K562 (cell line): Measurements from ENCODE around the gene LRRC47. TPM values are rescaled to one million over a fixed set of nuclear protein-coding genes. Genes with fewer than 3 reads are reported as not detected.

ENCODE experiments used
- ATAC-seq: fragments of 200-7000 bp; cut with Tn5 transposase; 3 replicates; pipeline ENCODE4 v1.9.1; 2020; ENCODE audit warnings: moderate library complexity
- BruUV-seq: library from RNA; stranded (reverse); fragments of 400-500 nt; replicated peaks from 2 replicates; lab custom pipeline; 2021; lab: Mats Ljungman, UMichigan
- CTCF ChIA-PET: fragments of 300-600 bp; formaldehyde crosslinking; extraction: SDS; loops from one replicate; lab custom pipeline; 2021; ENCODE audit warnings: low intra/inter-chr PET ratio; lab: Yijun Ruan, JAX
- POLR2A ChIA-PET: fragments of 300-600, 350-650 bp; sonication (Branson Sonifier 250); formaldehyde crosslinking; extraction: SDS; loops from one replicate; lab custom pipeline; 2021; ENCODE audit warnings: antibody characterized with exemption, inconsistent platforms; lab: Yijun Ruan, JAX
- DNase-seq, 4 experiments: peaks; one replicate each; pipeline versions ENCODE4 v3.0.0 to v3.0.0-alpha.2; 2011 to 2018; ENCODE audit warnings: low spot score in 3 of 4, mixed read lengths in 3 of 4; ENCODE audit errors: extremely low read depth in 1 of 4
- FAIRE-seq: peaks from 2 replicates; lab custom pipeline; 2011; peaks lifted over from hg19 to GRCh38; lab: Jason Lieb, UNC
- H2AFZ ChIP-seq: 2 replicates; pipeline ENCODE4 v1.6.0; 2011; ENCODE audit warnings: low read depth, low read length, control low read depth, inconsistent platforms
- H3K27ac ChIP-seq: fragments of 200-600 bp; 3 replicates; pipeline ENCODE4 v1.8.0; 2011; ENCODE audit warnings: low read depth, mild to moderate bottlenecking, control low read depth, inconsistent platforms, low read length, moderate library complexity, mixed read lengths; ENCODE audit errors: extremely low read depth
- H3K27me3 ChIP-seq, 2 experiments: fragments of 300-600 bp in 1 of 2; 2 replicates in 1 of 2; 3 replicates in 1 of 2; pipeline versions ENCODE4 v1.6.0 to v1.8.0; 2011; ENCODE audit warnings: inconsistent platforms in 2 of 2, low read length in 2 of 2, mild to moderate bottlenecking in 1 of 2, mixed read lengths in 1 of 2, moderate library complexity in 1 of 2; ENCODE audit not compliant: control insufficient read depth in 2 of 2, insufficient read depth in 2 of 2
- H3K36me3 ChIP-seq: fragments of 300-600 bp; 3 replicates; pipeline ENCODE4 v1.8.0; 2011; ENCODE audit warnings: mild to moderate bottlenecking, low read length, inconsistent platforms; ENCODE audit not compliant: control insufficient read depth, insufficient read depth
- H3K4me1 ChIP-seq, 2 experiments: fragments of 200-600 bp in 1 of 2; replicated peaks in 1 of 2; 2 replicates in 1 of 2; 3 replicates in 1 of 2; pipeline versions ENCODE4 v1.5.1 to v1.8.0; 2011; ENCODE audit warnings: inconsistent platforms in 2 of 2, low read length in 2 of 2, mild to moderate bottlenecking in 1 of 2, mixed read lengths in 1 of 2, moderate library complexity in 1 of 2; ENCODE audit not compliant: control insufficient read depth in 2 of 2, insufficient read depth in 2 of 2
- H3K4me2 ChIP-seq: 2 replicates; pipeline ENCODE4 v1.6.1; 2011; ENCODE audit warnings: low read length, control low read depth, inconsistent platforms, mixed read lengths; ENCODE audit not compliant: insufficient read depth
- H3K4me3 ChIP-seq: fragments of 200-600 bp; sonication (generic), shearing (Covaris generic); 2 replicates; pipeline ENCODE4 v1.5.1; 2016; ENCODE audit warnings: control low read depth, inconsistent platforms
- H3K79me2 ChIP-seq: fragments of 200-600 bp; 3 replicates; pipeline ENCODE4 v1.8.0; 2011; ENCODE audit warnings: low read length, inconsistent platforms; ENCODE audit not compliant: control insufficient read depth, insufficient read depth
- H3K9ac ChIP-seq, 2 experiments: 2 replicates each; pipeline versions ENCODE4 v1.6.0 to v1.6.1; 2011; ENCODE audit warnings: low read depth in 2 of 2, low read length in 2 of 2, control low read depth in 1 of 2, inconsistent platforms in 1 of 2, mild to moderate bottlenecking in 1 of 2, mixed read lengths in 1 of 2; ENCODE audit not compliant: insufficient read depth in 1 of 2
- H3K9me1 ChIP-seq: one replicate; pipeline ENCODE4 v1.6.0; 2011; ENCODE audit warnings: inconsistent platforms, mild to moderate bottlenecking, low read length, moderate library complexity; ENCODE audit not compliant: control insufficient read depth, insufficient read depth
- H3K9me3 ChIP-seq: replicated peaks from 2 replicates; pipeline ENCODE4 v1.5.1; 2011; ENCODE audit warnings: low read depth, low read length, inconsistent platforms; ENCODE audit not compliant: control insufficient read depth, insufficient read depth
- H4K20me1 ChIP-seq: replicated peaks from 2 replicates; pipeline ENCODE4 v1.6.1; 2011; ENCODE audit warnings: low read length, inconsistent platforms, mixed read lengths; ENCODE audit not compliant: control insufficient read depth, insufficient read depth
- C11orf30 ChIP-seq: fragments of 450-650 bp; IDR thresholded peaks from 2 replicates; pipeline ENCODE4 v1.6.1; 2016; ENCODE audit warnings: low read depth, mild to moderate bottlenecking
- DLX4 ChIP-seq: fragments of 250-450 bp; sonication (Bioruptor Pico); IDR thresholded peaks from 2 replicates; pipeline ENCODE4 v1.6.1; 2021; ENCODE audit warnings: mild to moderate bottlenecking
- EGR1 ChIP-seq: fragments of 450-650 bp; conservative IDR thresholded peaks from 2 replicates; pipeline ENCODE4 v1.6.1; 2017; ENCODE audit warnings: mild to moderate bottlenecking
- ELF1 ChIP-seq: fragments of 200-800 bp; sonication (Bioruptor generic); IDR thresholded peaks from 2 replicates; pipeline ENCODE4 v1.6.1; 2016; ENCODE audit warnings: missing genetic modification characterization, missing compliant biosample characterization
- KLF13 ChIP-seq: fragments of 450-650 bp; IDR thresholded peaks from 2 replicates; pipeline ENCODE4 v1.6.1; 2016; ENCODE audit warnings: missing genetic modification characterization, low read depth, mild to moderate bottlenecking, missing compliant biosample characterization, moderate library complexity, borderline replicate concordance
- MAFG ChIP-seq: fragments of 450-650 bp; conservative IDR thresholded peaks from 2 replicates; pipeline ENCODE4 v1.6.1; 2016; ENCODE audit warnings: missing genetic modification characterization, missing compliant biosample characterization
- MAX ChIP-seq: sonication (generic); formaldehyde crosslinking; IDR thresholded peaks from 2 replicates; pipeline ENCODE4 v1.9.0; 2022; ENCODE audit warnings: mild to moderate bottlenecking, missing genetic modification reagents
- MXD1 ChIP-seq: fragments of 250-450 bp; sonication (Bioruptor Pico); IDR thresholded peaks from 2 replicates; pipeline ENCODE4 v1.8.0; 2021; ENCODE audit warnings: borderline replicate concordance, mild to moderate bottlenecking, moderate library complexity; ENCODE audit not compliant: poor library complexity, severe bottlenecking
- RBBP5 ChIP-seq: fragments of 200-600 bp; sonication (generic); IDR thresholded peaks from 2 replicates; pipeline ENCODE4 v1.6.1; 2012; ENCODE audit warnings: borderline replicate concordance, mild to moderate bottlenecking, low read length, control low read depth, inconsistent platforms; ENCODE audit not compliant: insufficient read depth, poor library complexity, severe bottlenecking
- RBM25 ChIP-seq: fragments of 200-400 bp; formaldehyde crosslinking; IDR thresholded peaks from 2 replicates; pipeline ENCODE4 v1.6.1; 2018; ENCODE audit warnings: low read length, low read depth, moderate library complexity; ENCODE audit not compliant: severe bottlenecking
- SMARCA4 ChIP-seq: fragments of 450-650 bp; IDR thresholded peaks from 2 replicates; pipeline ENCODE4 v1.6.1; 2016
- YY1 ChIP-seq, 3 experiments: IDR thresholded peaks; 2 replicates each; pipeline ENCODE4 v1.6.1; 2011; ENCODE audit warnings: low read length in 2 of 3, mild to moderate bottlenecking in 2 of 3, moderate library complexity in 2 of 3, borderline replicate concordance in 1 of 3, control low read depth in 1 of 3, low read depth in 1 of 3; ENCODE audit not compliant: insufficient read depth in 3 of 3, insufficient replicate concordance in 2 of 3, control insufficient read depth in 1 of 3, insufficient read length in 1 of 3; ENCODE audit errors: extremely low read depth in 1 of 3
- ZNF785 ChIP-seq: fragments of 250-450 bp; sonication (Bioruptor Pico); IDR thresholded peaks from 2 replicates; pipeline ENCODE4 v1.4.0; 2020; ENCODE audit warnings: mild to moderate bottlenecking
- WGBS: fragments of 100-300 bp; shearing (Covaris generic); methylation state at CpG from one replicate; pipeline ENCODE4 v1.1.6; 2016; ENCODE audit warnings: low coverage, mixed read lengths; ENCODE audit not compliant: insufficient coverage; ENCODE audit errors: missing lambda C conversion rate; 5-methylcytosine and 5-hydroxymethylcytosine counted together
- in situ Hi-C: fragments of 300-500 bp; cut with MboI; formaldehyde crosslinking; loops from 4 replicates; pipeline ENCODE4 v1.15.0; 2018; ENCODE audit warnings: inconsistent platforms, mixed read lengths
- intact Hi-C: fragments of 100-400 bp; cut with micrococcal nuclease; formaldehyde crosslinking; loops from 2 replicates; pipeline ENCODE4 v1.14.2; 2022
- polyA plus RNA-seq, 8 experiments: library from polyadenylated mRNA; depleted of rRNA in 4 of 8; stranded (reverse) in 5 of 8; unstranded in 3 of 8; fragments of >200 nt; fragmentation: Nextera tagmentation in 2 of 8; fragmentation: Illumina TruSeq in 1 of 8; extraction: Ambion mirVana in 2 of 8; extraction: Trizol in 1 of 8; gene quantifications; 2 replicates each; pipeline versions ENCODE4 v1.2.1 to v1.2.3, GENCODE V29; 2011 to 2014; ENCODE audit warnings: inconsistent platforms in 1 of 8, missing spikeins in 1 of 8
- total RNA-seq, 7 experiments: library from RNA; depleted of rRNA in 6 of 7; stranded (reverse); fragments of >200 nt in 6 of 7; fragmentation: Illumina TruSeq in 2 of 7; extraction: Trizol in 2 of 7; gene quantifications; 2 replicates each; pipeline versions ENCODE4 v1.2.1 to v1.2.3, GENCODE V29; 2011 to 2021; ENCODE audit warnings: low replicate concordance in 1 of 7

The LRRC47 gene
- total and polyA plus RNA-seq, 9 of the 15 experiments (the other 6 are each of a cell fraction or from before 2014, with no cell fraction given) = 4.6 to 68.0 (median 35.9) TPM

GRCh38 chr1:3824650-3825049, 28.4 kb upstream of the LRRC47 start (continued):
- TF ChIP-seq MXD1 (CRISPR knock-in tag) (no peak), RBBP5 (no peak), SMARCA4 (no peak), ELF1 (tag) (no peak), DLX4 (CRISPR knock-in tag) (no peak)
- TF ChIP-seq, all 486 proteins: peak for 0

GRCh38 chr1:3822421-3822820, 26.1 kb upstream of the LRRC47 start:
- ATAC-seq (peak; percentile 86), FAIRE-seq (peak; percentile 76), DNase-seq (peak; percentile 55 to 67 (median 58))
- H3K9me1 ChIP-seq = peaks cover 7% of the 10 kb centered on the region
- H3K27me3 ChIP-seq = no peaks in the 10 kb centered on the region
- H3K36me3 ChIP-seq = peaks cover 65% of the 10 kb centered on the region; the same call in 2 of the 3 replicates
- H3K79me2 ChIP-seq = no peaks in the 10 kb centered on the region
- no peak overlapping the region; the same call in 2 of the 3 replicates for H3K27ac ChIP-seq
- peaks cover 7 to 28% of the 10 kb centered on the region in 2 experiments; a peak in 4 of 5 replicates for H3K4me1 ChIP-seq
- H3K9ac ChIP-seq = peak overlapping the region in 1 of 2 experiments; percentile 26; a peak in 2 of 4 replicates
- no peak overlapping the region for H3K4me2 ChIP-seq
- CTCF ChIA-PET = no interaction called here
- H3K4me3 ChIP-seq = no peak overlapping the region
- intact Hi-C loops (no loop called here), in situ Hi-C loops (no loop called here)
- no TSS peak for BruUV-seq
- 56% methylated on average over 16 of the region's 16 CpGs for WGBS
- H3K9me3 ChIP-seq = no peaks in the 10 kb centered on the region
- peak overlapping the region; percentile 21; the same call in 1 of the 2 replicates for H2AFZ ChIP-seq
- POLR2A ChIA-PET = interaction anchor here (0.7 to 0.8 kb wide), 2 partner anchors 13 to 25 kb away, joined by 3 to 6 read pairs; no protein-coding TSS in a partner anchor
- no peaks in the 10 kb centered on the region for H4K20me1 ChIP-seq
- TF ChIP-seq YY1 (IDR thresholded peaks at IDR 0.05; ENCODE audit: borderline replicate concordance in 1 of 3, control insufficient read depth in 1 of 3, extremely low read depth in 1 of 3, insufficient read depth in 3 of 3, insufficient read length in 1 of 3, insufficient replicate concordance in 2 of 3, low read depth in 1 of 3, low read length in 2 of 3) (no peak), ZNF785 (CRISPR knock-in tag) (no peak), EGR1 (peak; percentile 38; the same call in 1 of the 2 replicates), MAFG (tag) (peak; percentile 48), C11orf30 (peak; percentile 73), MAX (CRISPR knock-in tag) (peak; percentile 84), RBM25 (no peak), KLF13 (tag) (peak; percentile 65; the same call in 1 of the 2 replicates)
